Panc1 (cell line): Measurements from ENCODE around the gene USH2A. TPM values are rescaled to one million over a fixed set of nuclear protein-coding genes. Genes with fewer than 3 reads are reported as not detected.

Experiments used
- ATAC-seq: fragments of 200-7000 bp; cut with Tn5 transposase; 2 replicates; pipeline ENCODE4 v1.9.1; 2020; ENCODE audit warnings: mild to moderate bottlenecking, moderate library complexity
- Bru-seq: library from RNA; stranded (reverse); fragments of 400-500 nt; gene quantifications from one replicate; lab custom pipeline; 2021; lab: Mats Ljungman, UMichigan
- BruChase-seq, 2 experiments: library from RNA; stranded (reverse); fragments of 400-500 nt; gene quantifications; one replicate each; lab custom pipeline; 2021; lab: Mats Ljungman, UMichigan
- BruUV-seq: library from RNA; stranded (reverse); fragments of 400-500 nt; replicated peaks from 2 replicates; lab custom pipeline; 2021; lab: Mats Ljungman, UMichigan
- CTCF ChIA-PET: fragments of 300-600 bp; sonication (Branson Sonifier 250); formaldehyde crosslinking; loops from one replicate; lab custom pipeline; 2022; ENCODE audit warnings: antibody characterized with exemption; lab: Charles Lee
- POLR2A ChIA-PET: fragments of 300-600 bp; sonication (Branson Sonifier 250); formaldehyde crosslinking; loops from one replicate; lab custom pipeline; 2022; ENCODE audit warnings: antibody characterized with exemption; lab: Charles Lee
- DNase-seq: peaks from one replicate; pipeline ENCODE4 v3.0.0-alpha.2; 2010; ENCODE audit warnings: low read depth, low spot score
- H3K27ac ChIP-seq: 2 replicates; pipeline ENCODE4 v1.5.1; 2011; ENCODE audit warnings: mild to moderate bottlenecking, low read length, inconsistent platforms
- H3K27me3 ChIP-seq: fragments of 200-500 bp; sonication (Bioruptor generic); 2 replicates; pipeline ENCODE4 v1.6.0; 2014; ENCODE audit warnings: low read length, inconsistent platforms; ENCODE audit not compliant: control insufficient read depth, insufficient read depth
- H3K36me3 ChIP-seq: fragments of 200-500 bp; sonication (Bioruptor generic); 2 replicates; pipeline ENCODE4 v1.5.1; 2014; ENCODE audit warnings: inconsistent platforms, mild to moderate bottlenecking, low read length, moderate library complexity; ENCODE audit not compliant: control insufficient read depth, insufficient read depth
- H3K4me1 ChIP-seq: 2 replicates; pipeline ENCODE4 v1.5.1; 2011; ENCODE audit warnings: inconsistent platforms, mild to moderate bottlenecking, low read length, moderate library complexity; ENCODE audit not compliant: control insufficient read depth, insufficient read depth
- H3K4me3 ChIP-seq, 2 experiments: 2 replicates each; pipeline ENCODE4 v1.5.1; 2011 to 2012; ENCODE audit warnings: low read depth in 2 of 2, low read length in 2 of 2, mild to moderate bottlenecking in 2 of 2, inconsistent platforms in 1 of 2, moderate library complexity in 1 of 2
- H3K9me3 ChIP-seq: fragments of 200-500 bp; sonication (Bioruptor generic); 2 replicates; pipeline ENCODE4 v1.5.1; 2014; ENCODE audit warnings: low read depth, mild to moderate bottlenecking, inconsistent platforms, low read length, moderate library complexity; ENCODE audit not compliant: control insufficient read depth, insufficient read depth
- POLR2AphosphoS5 ChIP-seq: IDR thresholded peaks from 2 replicates; pipeline ENCODE4 v1.6.1; 2012; ENCODE audit warnings: mild to moderate bottlenecking, low read depth, low read length, moderate library complexity
- SIN3A ChIP-seq: IDR thresholded peaks from 2 replicates; pipeline ENCODE4 v1.6.1; 2012; ENCODE audit warnings: low read depth, mild to moderate bottlenecking, low read length, moderate library complexity, borderline replicate concordance; ENCODE audit not compliant: insufficient read depth
- TCF7L2 ChIP-seq: IDR thresholded peaks from 2 replicates; pipeline ENCODE4 v1.6.1; 2011; ENCODE audit warnings: mild to moderate bottlenecking, low read depth, low read length, inconsistent platforms
- in situ Hi-C: cut with HindIII; loops from 2 replicates; pipeline ENCODE4 v1.10.0; 2016; ENCODE audit warnings: low sequenced_read_pairs, low pct_unique_long_range_greater_than_20kb
- intact Hi-C: fragments of 100-400 bp; cut with micrococcal nuclease; formaldehyde crosslinking; loops from one replicate; pipeline ENCODE4 v1.10.0; 2022; ENCODE audit not compliant: unreplicated experiment
- long read RNA-seq: library from polyadenylated mRNA; unstranded; transcript quantifications from one replicate; pipeline ENCODE4 v2.0.0, GENCODE V29; 2021; ENCODE audit not compliant: unreplicated experiment
- polyA plus RNA-seq: library from polyadenylated mRNA; unstranded; fragments of >200 nt; gene quantifications from one replicate; pipeline ENCODE4 v1.2.1, GENCODE V29; 2012; ENCODE audit warnings: missing spikeins; ENCODE audit not compliant: insufficient read length
- total RNA-seq: library from RNA; stranded (reverse); gene quantifications from one replicate; pipeline ENCODE4 v1.2.1, GENCODE V29; 2021; ENCODE audit not compliant: unreplicated experiment
- TF ChIP-seq, protein P1 (sequence below), 2 experiments: IDR thresholded peaks; 2 replicates each; pipeline ENCODE4 v1.6.1; 2011 to 2012; ENCODE audit warnings: low read depth in 2 of 2, control low read depth in 1 of 2, low read length in 1 of 2, mild to moderate bottlenecking in 1 of 2, moderate library complexity in 1 of 2; ENCODE audit not compliant: insufficient read depth in 1 of 2
- TF ChIP-seq, protein P2 (sequence below): fragments of 450-650 bp; IDR thresholded peaks from 2 replicates; pipeline ENCODE4 v1.5.1; 2017; ENCODE audit warnings: mild to moderate bottlenecking

The USH2A gene, protein sequence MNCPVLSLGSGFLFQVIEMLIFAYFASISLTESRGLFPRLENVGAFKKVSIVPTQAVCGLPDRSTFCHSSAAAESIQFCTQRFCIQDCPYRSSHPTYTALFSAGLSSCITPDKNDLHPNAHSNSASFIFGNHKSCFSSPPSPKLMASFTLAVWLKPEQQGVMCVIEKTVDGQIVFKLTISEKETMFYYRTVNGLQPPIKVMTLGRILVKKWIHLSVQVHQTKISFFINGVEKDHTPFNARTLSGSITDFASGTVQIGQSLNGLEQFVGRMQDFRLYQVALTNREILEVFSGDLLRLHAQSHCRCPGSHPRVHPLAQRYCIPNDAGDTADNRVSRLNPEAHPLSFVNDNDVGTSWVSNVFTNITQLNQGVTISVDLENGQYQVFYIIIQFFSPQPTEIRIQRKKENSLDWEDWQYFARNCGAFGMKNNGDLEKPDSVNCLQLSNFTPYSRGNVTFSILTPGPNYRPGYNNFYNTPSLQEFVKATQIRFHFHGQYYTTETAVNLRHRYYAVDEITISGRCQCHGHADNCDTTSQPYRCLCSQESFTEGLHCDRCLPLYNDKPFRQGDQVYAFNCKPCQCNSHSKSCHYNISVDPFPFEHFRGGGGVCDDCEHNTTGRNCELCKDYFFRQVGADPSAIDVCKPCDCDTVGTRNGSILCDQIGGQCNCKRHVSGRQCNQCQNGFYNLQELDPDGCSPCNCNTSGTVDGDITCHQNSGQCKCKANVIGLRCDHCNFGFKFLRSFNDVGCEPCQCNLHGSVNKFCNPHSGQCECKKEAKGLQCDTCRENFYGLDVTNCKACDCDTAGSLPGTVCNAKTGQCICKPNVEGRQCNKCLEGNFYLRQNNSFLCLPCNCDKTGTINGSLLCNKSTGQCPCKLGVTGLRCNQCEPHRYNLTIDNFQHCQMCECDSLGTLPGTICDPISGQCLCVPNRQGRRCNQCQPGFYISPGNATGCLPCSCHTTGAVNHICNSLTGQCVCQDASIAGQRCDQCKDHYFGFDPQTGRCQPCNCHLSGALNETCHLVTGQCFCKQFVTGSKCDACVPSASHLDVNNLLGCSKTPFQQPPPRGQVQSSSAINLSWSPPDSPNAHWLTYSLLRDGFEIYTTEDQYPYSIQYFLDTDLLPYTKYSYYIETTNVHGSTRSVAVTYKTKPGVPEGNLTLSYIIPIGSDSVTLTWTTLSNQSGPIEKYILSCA (N-terminal part only)
- not detected for total RNA-seq
- polyA plus RNA-seq, result not detected
- percentile 0 among the genes with signal in this experiment for Bru-seq, nascent RNA
- percentile 0 among the genes with signal in this experiment for BruChase-seq, experiment 1, labeled RNA remaining after a 2-hour chase
- BruChase-seq, experiment 2, labeled RNA remaining after a 6-hour chase, result percentile 0 among the genes with signal in this experiment
- long read RNA-seq, result 0 reads

DNA sequence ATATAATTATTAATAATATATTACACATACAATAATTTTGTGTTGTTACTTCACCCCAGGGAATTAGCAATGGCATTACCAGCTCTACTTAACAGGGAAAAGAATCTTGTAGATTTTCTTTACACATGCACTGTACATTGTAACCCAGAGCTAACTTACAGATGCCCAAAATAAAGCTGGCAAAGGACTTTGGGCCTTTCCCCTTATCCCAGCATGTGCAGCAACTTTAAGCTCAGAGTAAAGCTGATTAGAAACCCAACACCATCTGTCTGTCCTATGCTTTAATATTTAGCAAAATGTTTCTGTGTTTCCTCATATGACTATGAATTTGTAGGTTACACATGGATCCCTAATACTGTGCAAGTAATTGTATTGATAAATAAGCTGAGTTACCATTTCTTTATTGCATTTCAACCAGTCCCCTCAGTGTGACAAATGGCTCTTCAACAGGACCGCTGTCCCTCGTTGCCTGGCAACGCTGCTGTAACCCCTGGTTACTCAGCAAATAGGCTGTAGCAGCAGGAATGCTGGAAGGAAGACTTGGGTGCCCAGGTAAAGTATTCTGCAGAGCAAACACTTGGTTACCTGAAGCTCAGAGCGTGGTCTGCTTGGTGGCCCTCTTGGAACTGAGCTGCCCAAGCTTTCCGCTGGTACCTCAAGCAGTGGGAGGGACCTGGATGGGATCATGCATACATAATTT lies at the start of gene USH2A:
Gene USH2A, minus strand, starts transcription at position 628 of the 700 bp plus-strand sequence. CDS start 1,112 bp downstream, outside the sequence.
- TF ChIP-seq POLR2AphosphoS5 (no peak), SIN3A (no peak), TCF7L2 (no peak)
- TF ChIP-seq, protein P1, sequence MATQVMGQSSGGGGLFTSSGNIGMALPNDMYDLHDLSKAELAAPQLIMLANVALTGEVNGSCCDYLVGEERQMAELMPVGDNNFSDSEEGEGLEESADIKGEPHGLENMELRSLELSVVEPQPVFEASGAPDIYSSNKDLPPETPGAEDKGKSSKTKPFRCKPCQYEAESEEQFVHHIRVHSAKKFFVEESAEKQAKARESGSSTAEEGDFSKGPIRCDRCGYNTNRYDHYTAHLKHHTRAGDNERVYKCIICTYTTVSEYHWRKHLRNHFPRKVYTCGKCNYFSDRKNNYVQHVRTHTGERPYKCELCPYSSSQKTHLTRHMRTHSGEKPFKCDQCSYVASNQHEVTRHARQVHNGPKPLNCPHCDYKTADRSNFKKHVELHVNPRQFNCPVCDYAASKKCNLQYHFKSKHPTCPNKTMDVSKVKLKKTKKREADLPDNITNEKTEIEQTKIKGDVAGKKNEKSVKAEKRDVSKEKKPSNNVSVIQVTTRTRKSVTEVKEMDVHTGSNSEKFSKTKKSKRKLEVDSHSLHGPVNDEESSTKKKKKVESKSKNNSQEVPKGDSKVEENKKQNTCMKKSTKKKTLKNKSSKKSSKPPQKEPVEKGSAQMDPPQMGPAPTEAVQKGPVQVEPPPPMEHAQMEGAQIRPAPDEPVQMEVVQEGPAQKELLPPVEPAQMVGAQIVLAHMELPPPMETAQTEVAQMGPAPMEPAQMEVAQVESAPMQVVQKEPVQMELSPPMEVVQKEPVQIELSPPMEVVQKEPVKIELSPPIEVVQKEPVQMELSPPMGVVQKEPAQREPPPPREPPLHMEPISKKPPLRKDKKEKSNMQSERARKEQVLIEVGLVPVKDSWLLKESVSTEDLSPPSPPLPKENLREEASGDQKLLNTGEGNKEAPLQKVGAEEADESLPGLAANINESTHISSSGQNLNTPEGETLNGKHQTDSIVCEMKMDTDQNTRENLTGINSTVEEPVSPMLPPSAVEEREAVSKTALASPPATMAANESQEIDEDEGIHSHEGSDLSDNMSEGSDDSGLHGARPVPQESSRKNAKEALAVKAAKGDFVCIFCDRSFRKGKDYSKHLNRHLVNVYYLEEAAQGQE (IDR thresholded peaks at IDR 0.05; ENCODE audit: insufficient read depth in 1 of 2, low read depth in 2 of 2, low read length in 1 of 2), result no peak
- TF ChIP-seq, protein P2, sequence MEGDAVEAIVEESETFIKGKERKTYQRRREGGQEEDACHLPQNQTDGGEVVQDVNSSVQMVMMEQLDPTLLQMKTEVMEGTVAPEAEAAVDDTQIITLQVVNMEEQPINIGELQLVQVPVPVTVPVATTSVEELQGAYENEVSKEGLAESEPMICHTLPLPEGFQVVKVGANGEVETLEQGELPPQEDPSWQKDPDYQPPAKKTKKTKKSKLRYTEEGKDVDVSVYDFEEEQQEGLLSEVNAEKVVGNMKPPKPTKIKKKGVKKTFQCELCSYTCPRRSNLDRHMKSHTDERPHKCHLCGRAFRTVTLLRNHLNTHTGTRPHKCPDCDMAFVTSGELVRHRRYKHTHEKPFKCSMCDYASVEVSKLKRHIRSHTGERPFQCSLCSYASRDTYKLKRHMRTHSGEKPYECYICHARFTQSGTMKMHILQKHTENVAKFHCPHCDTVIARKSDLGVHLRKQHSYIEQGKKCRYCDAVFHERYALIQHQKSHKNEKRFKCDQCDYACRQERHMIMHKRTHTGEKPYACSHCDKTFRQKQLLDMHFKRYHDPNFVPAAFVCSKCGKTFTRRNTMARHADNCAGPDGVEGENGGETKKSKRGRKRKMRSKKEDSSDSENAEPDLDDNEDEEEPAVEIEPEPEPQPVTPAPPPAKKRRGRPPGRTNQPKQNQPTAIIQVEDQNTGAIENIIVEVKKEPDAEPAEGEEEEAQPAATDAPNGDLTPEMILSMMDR, result no peak
- Histone ChIP-seq H3K4me1 (no peaks in the 10 kb centered on the region), H3K27me3 (no peaks in the 10 kb centered on the region), H3K36me3 (no peaks in the 10 kb centered on the region), H3K27ac (no peak within 1 kb of the TSS), H3K4me3 (no peak within 1 kb of the TSS), H3K9me3 (no peaks in the 10 kb centered on the region)
- ATAC-seq, result no peak
- no peak for DNase-seq
- CTCF ChIA-PET, result no interaction called here
- POLR2A ChIA-PET, result no interaction called here
- in situ Hi-C loops (no loop called here), intact Hi-C loops (no loop called here)
- BruUV-seq, result no TSS peak
